K562 (cell line): ENCODE measurements around the gene SLC25A34. TPM values are rescaled to one million over a fixed set of nuclear protein-coding genes. Genes with fewer than 3 reads are reported as not detected.

Experiments
- ATAC-seq: fragments of 200-7000 bp; cut with Tn5 transposase; 3 replicates; pipeline ENCODE4 v1.9.1; 2020; ENCODE audit warnings: moderate library complexity
- BruUV-seq: library from RNA; stranded (reverse); fragments of 400-500 nt; replicated peaks from 2 replicates; lab custom pipeline; 2021; lab: Mats Ljungman, UMichigan
- CTCF ChIA-PET: fragments of 300-600 bp; formaldehyde crosslinking; extraction: SDS; loops from one replicate; lab custom pipeline; 2021; ENCODE audit warnings: low intra/inter-chr PET ratio; lab: Yijun Ruan, JAX
- POLR2A ChIA-PET: fragments of 300-600, 350-650 bp; sonication (Branson Sonifier 250); formaldehyde crosslinking; extraction: SDS; loops from one replicate; lab custom pipeline; 2021; ENCODE audit warnings: antibody characterized with exemption, inconsistent platforms; lab: Yijun Ruan, JAX
- DNase-seq, 4 experiments: peaks; one replicate each; pipeline versions ENCODE4 v3.0.0 to v3.0.0-alpha.2; 2011 to 2018; ENCODE audit warnings: low spot score in 3 of 4, mixed read lengths in 3 of 4; ENCODE audit errors: extremely low read depth in 1 of 4
- FAIRE-seq: peaks from 2 replicates; lab custom pipeline; 2011; peaks lifted over from hg19 to GRCh38; lab: Jason Lieb, UNC
- H2AFZ ChIP-seq: 2 replicates; pipeline ENCODE4 v1.6.0; 2011; ENCODE audit warnings: low read depth, low read length, control low read depth, inconsistent platforms
- H3K27ac ChIP-seq: fragments of 200-600 bp; 3 replicates; pipeline ENCODE4 v1.8.0; 2011; ENCODE audit warnings: low read depth, mild to moderate bottlenecking, control low read depth, inconsistent platforms, low read length, moderate library complexity, mixed read lengths; ENCODE audit errors: extremely low read depth
- H3K27me3 ChIP-seq, 2 experiments: fragments of 300-600 bp in 1 of 2; 2 replicates in 1 of 2; 3 replicates in 1 of 2; pipeline versions ENCODE4 v1.6.0 to v1.8.0; 2011; ENCODE audit warnings: inconsistent platforms in 2 of 2, low read length in 2 of 2, mild to moderate bottlenecking in 1 of 2, mixed read lengths in 1 of 2, moderate library complexity in 1 of 2; ENCODE audit not compliant: control insufficient read depth in 2 of 2, insufficient read depth in 2 of 2
- H3K36me3 ChIP-seq: fragments of 300-600 bp; 3 replicates; pipeline ENCODE4 v1.8.0; 2011; ENCODE audit warnings: mild to moderate bottlenecking, low read length, inconsistent platforms; ENCODE audit not compliant: control insufficient read depth, insufficient read depth
- H3K4me1 ChIP-seq, 2 experiments: fragments of 200-600 bp in 1 of 2; replicated peaks in 1 of 2; 2 replicates in 1 of 2; 3 replicates in 1 of 2; pipeline versions ENCODE4 v1.5.1 to v1.8.0; 2011; ENCODE audit warnings: inconsistent platforms in 2 of 2, low read length in 2 of 2, mild to moderate bottlenecking in 1 of 2, mixed read lengths in 1 of 2, moderate library complexity in 1 of 2; ENCODE audit not compliant: control insufficient read depth in 2 of 2, insufficient read depth in 2 of 2
- H3K4me2 ChIP-seq: 2 replicates; pipeline ENCODE4 v1.6.1; 2011; ENCODE audit warnings: low read length, control low read depth, inconsistent platforms, mixed read lengths; ENCODE audit not compliant: insufficient read depth
- H3K4me3 ChIP-seq: fragments of 200-600 bp; sonication (generic), shearing (Covaris generic); 2 replicates; pipeline ENCODE4 v1.5.1; 2016; ENCODE audit warnings: control low read depth, inconsistent platforms
- H3K79me2 ChIP-seq: fragments of 200-600 bp; 3 replicates; pipeline ENCODE4 v1.8.0; 2011; ENCODE audit warnings: low read length, inconsistent platforms; ENCODE audit not compliant: control insufficient read depth, insufficient read depth
- H3K9ac ChIP-seq, 2 experiments: 2 replicates each; pipeline versions ENCODE4 v1.6.0 to v1.6.1; 2011; ENCODE audit warnings: low read depth in 2 of 2, low read length in 2 of 2, control low read depth in 1 of 2, inconsistent platforms in 1 of 2, mild to moderate bottlenecking in 1 of 2, mixed read lengths in 1 of 2; ENCODE audit not compliant: insufficient read depth in 1 of 2
- H3K9me1 ChIP-seq: one replicate; pipeline ENCODE4 v1.6.0; 2011; ENCODE audit warnings: inconsistent platforms, mild to moderate bottlenecking, low read length, moderate library complexity; ENCODE audit not compliant: control insufficient read depth, insufficient read depth
- H3K9me3 ChIP-seq: replicated peaks from 2 replicates; pipeline ENCODE4 v1.5.1; 2011; ENCODE audit warnings: low read depth, low read length, inconsistent platforms; ENCODE audit not compliant: control insufficient read depth, insufficient read depth
- H4K20me1 ChIP-seq: replicated peaks from 2 replicates; pipeline ENCODE4 v1.6.1; 2011; ENCODE audit warnings: low read length, inconsistent platforms, mixed read lengths; ENCODE audit not compliant: control insufficient read depth, insufficient read depth
- DNMT1 ChIP-seq: fragments of 450-650 bp; IDR thresholded peaks from 2 replicates; pipeline ENCODE4 v1.6.1; 2016; ENCODE audit warnings: antibody characterized with exemption, mild to moderate bottlenecking
- PHF20 ChIP-seq: fragments of 450-650 bp; IDR thresholded peaks from 2 replicates; pipeline ENCODE4 v1.6.1; 2018; ENCODE audit not compliant: partially characterized antibody
- SOX6 ChIP-seq: fragments of 450-650 bp; IDR thresholded peaks from 2 replicates; pipeline ENCODE4 v1.6.1; 2014; ENCODE audit warnings: mild to moderate bottlenecking
- ZBTB49 ChIP-seq: sonication (generic); formaldehyde crosslinking; IDR thresholded peaks from 2 replicates; pipeline ENCODE4 v1.8.0; 2022; ENCODE audit warnings: missing genetic modification reagents, mild to moderate bottlenecking, borderline replicate concordance
- ZKSCAN3 ChIP-seq: fragments of 250-450 bp; sonication (Bioruptor Pico); IDR thresholded peaks from 2 replicates; pipeline ENCODE4 v1.4.0; 2020
- ZNF311 ChIP-seq: fragments of 250-450 bp; sonication (Bioruptor Pico); IDR thresholded peaks from 2 replicates; pipeline ENCODE4 v1.4.0; 2020; ENCODE audit warnings: mild to moderate bottlenecking, moderate library complexity
- ZNF830 ChIP-seq: fragments of 250-450 bp; sonication (Bioruptor Pico); IDR thresholded peaks from 2 replicates; pipeline ENCODE4 v1.5.0; 2021; ENCODE audit warnings: mild to moderate bottlenecking
- WGBS: fragments of 100-300 bp; shearing (Covaris generic); methylation state at CpG from one replicate; pipeline ENCODE4 v1.1.6; 2016; ENCODE audit warnings: low coverage, mixed read lengths; ENCODE audit not compliant: insufficient coverage; ENCODE audit errors: missing lambda C conversion rate; 5-methylcytosine and 5-hydroxymethylcytosine counted together
- in situ Hi-C: fragments of 300-500 bp; cut with MboI; formaldehyde crosslinking; loops from 4 replicates; pipeline ENCODE4 v1.15.0; 2018; ENCODE audit warnings: inconsistent platforms, mixed read lengths
- intact Hi-C: fragments of 100-400 bp; cut with micrococcal nuclease; formaldehyde crosslinking; loops from 2 replicates; pipeline ENCODE4 v1.14.2; 2022
- polyA plus RNA-seq, 8 experiments: library from polyadenylated mRNA; depleted of rRNA in 4 of 8; stranded (reverse) in 5 of 8; unstranded in 3 of 8; fragments of >200 nt; fragmentation: Nextera tagmentation in 2 of 8; fragmentation: Illumina TruSeq in 1 of 8; extraction: Ambion mirVana in 2 of 8; extraction: Trizol in 1 of 8; gene quantifications; 2 replicates each; pipeline versions ENCODE4 v1.2.1 to v1.2.3, GENCODE V29; 2011 to 2014; ENCODE audit warnings: inconsistent platforms in 1 of 8, missing spikeins in 1 of 8
- total RNA-seq, 7 experiments: library from RNA; depleted of rRNA in 6 of 7; stranded (reverse); fragments of >200 nt in 6 of 7; fragmentation: Illumina TruSeq in 2 of 7; extraction: Trizol in 2 of 7; gene quantifications; 2 replicates each; pipeline versions ENCODE4 v1.2.1 to v1.2.3, GENCODE V29; 2011 to 2021; ENCODE audit warnings: low replicate concordance in 1 of 7
- TF ChIP-seq, protein P1 (sequence below), 2 experiments: fragments of 150-350 bp in 1 of 2; IDR thresholded peaks; 2 replicates each; pipeline ENCODE4 v1.6.1; 2012 to 2016; ENCODE audit warnings: low read depth in 2 of 2, low read length in 2 of 2, mild to moderate bottlenecking in 1 of 2, moderate library complexity in 1 of 2
- TF ChIP-seq, protein P2 (sequence below): fragments of 200-800 bp; sonication (Bioruptor generic); IDR thresholded peaks from 2 replicates; pipeline ENCODE4 v1.6.1; 2017; ENCODE audit warnings: missing genetic modification characterization, missing compliant biosample characterization

Gene SLC25A34
- total and polyA plus RNA-seq, 9 of the 15 experiments (the other 6 are each of a cell fraction or from before 2014, with no cell fraction given): 0.01 to 0.57 (median 0.16) TPM

- DNase-seq (no peak), FAIRE-seq (no peak), ATAC-seq (no peak)
- no peak for TF ChIP-seq ZNF830 (CRISPR knock-in tag)
- TF ChIP-seq, protein P1, sequence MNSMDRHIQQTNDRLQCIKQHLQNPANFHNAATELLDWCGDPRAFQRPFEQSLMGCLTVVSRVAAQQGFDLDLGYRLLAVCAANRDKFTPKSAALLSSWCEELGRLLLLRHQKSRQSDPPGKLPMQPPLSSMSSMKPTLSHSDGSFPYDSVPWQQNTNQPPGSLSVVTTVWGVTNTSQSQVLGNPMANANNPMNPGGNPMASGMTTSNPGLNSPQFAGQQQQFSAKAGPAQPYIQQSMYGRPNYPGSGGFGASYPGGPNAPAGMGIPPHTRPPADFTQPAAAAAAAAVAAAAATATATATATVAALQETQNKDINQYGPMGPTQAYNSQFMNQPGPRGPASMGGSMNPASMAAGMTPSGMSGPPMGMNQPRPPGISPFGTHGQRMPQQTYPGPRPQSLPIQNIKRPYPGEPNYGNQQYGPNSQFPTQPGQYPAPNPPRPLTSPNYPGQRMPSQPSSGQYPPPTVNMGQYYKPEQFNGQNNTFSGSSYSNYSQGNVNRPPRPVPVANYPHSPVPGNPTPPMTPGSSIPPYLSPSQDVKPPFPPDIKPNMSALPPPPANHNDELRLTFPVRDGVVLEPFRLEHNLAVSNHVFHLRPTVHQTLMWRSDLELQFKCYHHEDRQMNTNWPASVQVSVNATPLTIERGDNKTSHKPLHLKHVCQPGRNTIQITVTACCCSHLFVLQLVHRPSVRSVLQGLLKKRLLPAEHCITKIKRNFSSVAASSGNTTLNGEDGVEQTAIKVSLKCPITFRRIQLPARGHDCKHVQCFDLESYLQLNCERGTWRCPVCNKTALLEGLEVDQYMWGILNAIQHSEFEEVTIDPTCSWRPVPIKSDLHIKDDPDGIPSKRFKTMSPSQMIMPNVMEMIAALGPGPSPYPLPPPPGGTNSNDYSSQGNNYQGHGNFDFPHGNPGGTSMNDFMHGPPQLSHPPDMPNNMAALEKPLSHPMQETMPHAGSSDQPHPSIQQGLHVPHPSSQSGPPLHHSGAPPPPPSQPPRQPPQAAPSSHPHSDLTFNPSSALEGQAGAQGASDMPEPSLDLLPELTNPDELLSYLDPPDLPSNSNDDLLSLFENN (IDR thresholded peaks at IDR 0.05; ENCODE audit: low read depth in 2 of 2, low read length in 2 of 2): no peak
- TF ChIP-seq ZKSCAN3 (CRISPR knock-in tag): no peak
- TF ChIP-seq SOX6: no peak
- TF ChIP-seq, protein P2, sequence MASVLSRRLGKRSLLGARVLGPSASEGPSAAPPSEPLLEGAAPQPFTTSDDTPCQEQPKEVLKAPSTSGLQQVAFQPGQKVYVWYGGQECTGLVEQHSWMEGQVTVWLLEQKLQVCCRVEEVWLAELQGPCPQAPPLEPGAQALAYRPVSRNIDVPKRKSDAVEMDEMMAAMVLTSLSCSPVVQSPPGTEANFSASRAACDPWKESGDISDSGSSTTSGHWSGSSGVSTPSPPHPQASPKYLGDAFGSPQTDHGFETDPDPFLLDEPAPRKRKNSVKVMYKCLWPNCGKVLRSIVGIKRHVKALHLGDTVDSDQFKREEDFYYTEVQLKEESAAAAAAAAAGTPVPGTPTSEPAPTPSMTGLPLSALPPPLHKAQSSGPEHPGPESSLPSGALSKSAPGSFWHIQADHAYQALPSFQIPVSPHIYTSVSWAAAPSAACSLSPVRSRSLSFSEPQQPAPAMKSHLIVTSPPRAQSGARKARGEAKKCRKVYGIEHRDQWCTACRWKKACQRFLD (CRISPR knock-in tag): no peak
- TF ChIP-seq PHF20: no peak
- no peak for TF ChIP-seq ZBTB49 (CRISPR knock-in tag)
- TF ChIP-seq DNMT1: no peak
- TF ChIP-seq ZNF311 (CRISPR knock-in tag): no peak
- CTCF ChIA-PET: no interaction called here
- H3K9ac ChIP-seq: no peak overlapping the region
- POLR2A ChIA-PET: interaction anchor here (0.9 to 1.8 kb wide), 4 partner anchors 10 to 18 kb away, joined by 3 to 6 read pairs (median 4); no protein-coding TSS in a partner anchor
- H3K4me1 ChIP-seq: peaks cover 0 to 14% of the 10 kb centered on the region in 2 experiments; a peak in 1 of 5 replicates
- no peak overlapping the region for H3K4me3 ChIP-seq
- H3K9me3 ChIP-seq: no peaks in the 10 kb centered on the region
- in situ Hi-C loops (no loop called here), intact Hi-C loops (no loop called here)
- no peaks in the 10 kb centered on the region for H4K20me1 ChIP-seq
- no peak overlapping the region for H2AFZ ChIP-seq
- H3K4me2 ChIP-seq: no peak overlapping the region
- H3K9me1 ChIP-seq: no peaks in the 10 kb centered on the region
- no peaks in the 10 kb centered on the region for H3K79me2 ChIP-seq
- H3K27ac ChIP-seq: no peak overlapping the region
- 76% methylated on average over 4 of the region's 4 CpGs for WGBS
- peaks cover 77% of the 10 kb centered on the region; the same call in 2 of the 3 replicates for H3K36me3 ChIP-seq
- BruUV-seq: no TSS peak
- H3K27me3 ChIP-seq: no peaks in the 10 kb centered on the region
These were observed 13.6 kb upstream of the SLC25A34 start for GRCh38 chr1:15722411-15722810.
